SIG-M5 (cell line): ENCODE data around the gene PDZD2.

Experiments used
- DNase-seq: peaks from one replicate; lab custom pipeline; 2025; lab: John Stamatoyannopoulos, UW

The PDZD2 gene

DNA sequence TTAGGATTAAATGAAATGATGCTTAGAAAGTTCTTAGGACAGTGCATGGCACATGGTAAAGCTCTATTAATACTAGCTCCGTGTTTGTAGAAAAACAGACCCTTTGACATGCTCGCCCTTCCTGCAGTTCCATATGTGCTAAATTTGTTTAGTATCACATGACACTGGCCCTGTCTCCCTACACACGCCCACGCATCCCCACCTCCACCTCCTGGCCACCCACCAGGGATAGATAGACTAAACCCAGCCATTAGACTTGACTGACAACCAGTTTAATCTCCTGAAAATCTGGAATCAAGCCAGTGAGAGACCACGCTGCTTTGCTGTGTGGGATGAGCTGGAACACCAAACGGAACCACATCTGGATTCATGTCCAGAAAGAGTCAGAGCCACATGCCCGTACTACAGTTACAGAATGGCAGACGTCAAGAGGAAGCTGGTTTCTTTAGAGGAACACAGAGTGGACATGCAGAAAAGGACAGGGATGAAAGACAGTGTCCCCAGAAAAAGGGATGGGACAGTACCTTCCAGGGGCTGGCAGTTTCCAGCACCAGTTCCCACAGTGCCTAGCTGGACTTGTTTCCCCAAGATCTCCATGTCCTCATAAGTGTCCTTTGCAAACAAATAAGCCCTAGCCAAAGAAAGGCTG, 186.1 kb downstream of the PDZD2 start:
- DNase-seq, result no peak

DNA sequence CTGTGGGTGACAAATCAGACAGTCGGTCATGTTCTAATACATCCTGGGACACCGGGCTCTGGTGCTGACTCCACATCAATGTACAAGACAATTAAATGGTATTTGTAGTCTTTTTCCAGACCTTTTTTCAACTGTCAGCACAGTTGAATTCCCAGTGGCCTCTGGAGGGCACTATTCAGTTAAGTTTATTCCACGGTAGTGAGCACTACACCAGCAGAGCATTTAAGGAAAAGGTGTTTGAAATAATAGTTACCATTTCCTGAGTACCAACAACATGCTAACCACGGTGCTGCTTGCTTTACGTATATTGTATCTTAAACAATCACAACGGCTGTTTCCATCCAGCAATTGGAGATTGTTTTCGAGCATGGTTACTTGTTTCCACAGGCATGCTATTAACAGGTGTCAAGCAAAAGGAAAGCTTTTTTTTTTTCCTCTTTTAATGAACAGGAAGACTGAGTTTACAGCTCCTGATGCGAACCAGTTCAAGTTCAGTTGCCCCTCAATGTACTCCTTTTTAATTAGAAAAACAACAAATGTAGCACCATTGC, 186.7 kb downstream of the PDZD2 start:
- DNase-seq, result no peak

DNA sequence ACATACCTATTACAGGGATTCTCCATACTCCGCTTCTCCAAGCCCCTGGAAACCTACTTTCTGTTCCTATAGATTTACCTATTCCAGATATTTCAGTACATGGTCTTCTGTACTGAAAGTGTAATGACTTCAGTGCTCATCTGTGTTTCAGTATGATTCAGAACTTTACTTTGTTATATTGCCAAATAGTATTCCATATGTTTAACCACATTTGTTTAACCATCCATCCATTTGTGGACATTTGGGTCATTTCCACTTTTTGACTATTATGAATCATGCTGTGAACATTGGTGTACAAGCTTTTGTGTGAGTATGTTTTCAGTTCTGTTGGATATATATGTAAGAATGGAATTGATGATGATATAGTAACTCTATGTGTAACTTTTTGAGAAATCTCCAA, 188.9 kb downstream of the PDZD2 start:
- no peak for DNase-seq

DNA sequence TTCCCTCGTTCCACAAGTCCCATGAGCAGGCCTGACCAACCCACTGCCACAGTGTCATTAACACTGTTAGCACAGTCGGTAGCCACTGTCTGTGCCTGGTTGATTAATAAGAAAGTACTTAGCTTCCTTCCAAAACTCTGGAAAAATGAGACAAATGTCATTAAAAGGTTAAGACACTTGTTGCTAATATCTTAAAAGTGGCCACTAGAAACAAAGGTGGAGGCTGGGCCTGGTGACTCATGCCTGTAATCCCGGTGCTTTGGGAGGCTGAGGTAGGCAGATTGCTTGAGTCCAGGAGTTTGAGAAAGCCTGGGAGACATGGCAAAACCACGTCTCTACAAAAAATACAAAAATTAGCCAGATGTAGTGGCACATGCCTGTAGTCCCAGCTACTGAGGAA, 194.0 kb downstream of the PDZD2 start:
- no peak for DNase-seq

DNA sequence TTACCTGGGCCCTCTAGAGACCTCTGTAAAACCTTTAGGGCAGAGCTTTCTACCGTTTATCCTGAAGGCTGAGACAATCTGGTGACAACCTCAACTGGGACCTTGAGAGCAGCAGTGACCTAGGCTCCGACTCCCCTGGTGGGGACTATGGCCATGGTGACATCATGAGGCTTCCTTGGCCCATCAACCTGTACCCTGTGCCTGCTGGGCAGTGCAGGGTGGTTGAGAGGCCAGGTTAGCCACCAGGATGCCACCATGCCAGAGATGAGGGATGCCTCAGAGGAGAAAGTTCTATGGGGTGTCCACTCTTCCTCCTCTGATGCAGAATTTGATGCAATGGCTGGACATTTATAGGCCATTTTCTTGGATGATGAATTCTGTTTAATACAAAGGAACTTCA, 194.8 kb downstream of the PDZD2 start:
- DNase-seq, result no peak

DNA sequence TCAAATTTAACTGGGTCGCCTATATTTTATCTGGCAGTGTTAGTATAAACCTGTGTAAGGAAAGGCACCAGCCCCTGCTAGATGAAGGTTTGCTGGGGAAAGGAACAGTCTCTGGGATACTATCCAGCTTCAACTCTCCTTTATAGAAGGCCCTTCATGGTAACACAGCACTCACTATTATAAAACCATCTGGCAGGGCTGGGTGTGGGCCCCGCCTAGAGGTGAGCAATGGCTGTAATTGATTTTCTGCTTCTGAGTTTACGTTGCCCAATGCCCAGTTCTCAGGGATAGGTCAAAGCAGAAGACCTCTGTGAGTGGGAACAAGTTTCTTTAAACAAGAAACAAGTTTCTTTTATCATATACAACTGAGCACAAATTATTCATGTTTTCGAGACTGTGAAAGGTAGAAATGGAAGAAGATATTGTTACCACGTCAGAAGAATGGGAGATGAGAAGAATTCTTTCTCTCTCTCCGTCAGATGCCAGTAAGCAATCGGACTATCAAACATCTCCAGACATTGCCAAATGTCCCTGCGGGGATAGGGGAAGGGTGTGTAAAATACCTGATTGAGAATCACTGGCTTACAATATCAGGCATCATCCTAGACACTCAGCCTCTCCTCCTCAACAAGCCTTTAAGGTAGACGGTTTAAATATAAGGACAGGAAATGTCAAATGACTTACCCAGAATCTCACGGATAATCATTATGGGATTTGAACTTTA, 205.9 kb downstream of the PDZD2 start:
- DNase-seq, result no peak

DNA sequence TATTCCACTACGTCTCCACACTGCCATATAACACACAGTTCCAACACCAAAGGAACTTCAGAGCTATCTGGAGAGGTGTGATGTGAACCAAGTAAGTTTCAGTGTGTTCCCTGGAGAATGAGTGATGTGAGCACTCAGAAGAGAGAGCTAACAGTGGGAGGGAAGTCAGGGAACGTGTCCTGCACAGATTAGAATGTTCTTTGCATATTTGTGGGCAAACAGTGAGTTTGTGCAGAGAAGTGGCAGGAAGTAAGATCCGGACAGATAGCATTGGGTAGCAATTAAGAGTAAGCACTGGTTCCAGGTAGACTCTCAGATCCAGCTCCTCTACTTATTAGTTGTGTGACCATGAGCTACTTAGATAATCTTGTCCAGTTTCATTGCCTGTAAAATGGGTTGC, 206.4 kb downstream of the PDZD2 start:
- no peak for DNase-seq

DNA sequence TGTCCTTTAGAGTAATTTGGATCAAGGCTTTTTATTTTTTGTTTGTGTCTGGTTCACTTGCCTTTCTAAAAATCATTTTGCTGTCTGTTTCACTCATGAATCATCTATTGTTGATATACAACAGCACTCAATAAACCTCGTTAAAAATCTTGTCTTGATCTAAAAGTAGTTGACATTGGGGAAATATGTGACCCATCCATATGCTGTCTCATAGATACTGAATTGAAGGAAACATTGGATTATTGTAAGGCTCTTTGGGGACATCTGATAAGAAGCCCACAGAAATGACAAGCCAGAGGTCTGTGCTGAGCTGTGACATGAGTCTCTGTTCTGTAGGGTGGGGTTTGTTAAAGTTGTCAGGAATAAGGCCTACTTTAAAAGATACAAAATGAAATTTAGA, 208.0 kb downstream of the PDZD2 start:
- no peak for DNase-seq

DNA sequence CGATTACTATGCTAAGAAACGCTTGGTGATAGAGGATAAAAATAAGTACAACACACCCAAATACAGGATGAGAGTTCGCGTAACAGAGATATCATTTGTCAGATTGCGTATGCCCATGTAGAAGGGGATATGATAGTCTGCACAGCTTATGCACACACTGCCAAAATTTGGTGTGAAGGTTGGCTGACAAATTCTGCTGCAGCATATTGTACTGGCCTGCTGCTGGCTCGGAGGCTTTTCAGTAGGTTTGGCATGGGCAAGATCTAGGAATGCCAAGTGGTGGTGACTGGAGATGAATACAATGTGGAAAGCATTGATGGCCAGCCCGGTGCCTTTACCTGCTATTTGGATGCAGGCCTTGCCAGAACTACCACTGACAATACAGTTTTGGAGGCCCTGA, 208.4 kb downstream of the PDZD2 start:
- DNase-seq, result no peak

DNA sequence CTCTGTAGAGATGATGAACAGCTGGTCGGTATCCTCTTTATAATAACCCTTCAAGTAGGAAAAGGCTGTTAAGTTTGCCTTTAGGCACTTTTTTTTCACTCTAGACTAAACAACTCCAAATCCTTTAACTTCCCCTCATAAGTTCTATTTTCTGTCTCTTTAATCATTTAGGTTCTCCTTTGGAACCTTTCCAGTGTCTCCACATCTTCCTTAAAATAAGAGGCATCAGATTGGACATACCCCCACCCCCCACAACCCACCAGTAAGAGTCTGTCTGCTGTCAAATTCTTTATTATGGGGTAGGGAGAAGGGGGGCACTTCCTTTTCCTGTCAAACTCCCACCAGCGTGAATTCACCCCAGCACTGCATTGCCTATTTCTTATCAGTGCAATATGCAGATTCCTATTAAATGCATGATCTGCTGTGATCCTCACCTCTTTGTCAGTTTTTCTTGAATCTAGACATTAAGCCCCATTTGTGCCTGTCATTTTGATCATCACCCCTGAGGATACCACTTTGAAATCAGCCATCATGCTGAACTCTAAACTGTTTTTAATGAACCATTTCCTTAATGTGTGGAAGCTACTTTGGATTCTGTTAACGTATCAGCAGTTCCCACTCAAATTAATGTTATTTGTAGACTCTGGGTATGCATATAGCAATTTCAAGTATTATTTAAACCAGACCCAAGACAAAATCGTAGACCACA, 212.2 kb downstream of the PDZD2 start:
- DNase-seq, result no peak

DNA sequence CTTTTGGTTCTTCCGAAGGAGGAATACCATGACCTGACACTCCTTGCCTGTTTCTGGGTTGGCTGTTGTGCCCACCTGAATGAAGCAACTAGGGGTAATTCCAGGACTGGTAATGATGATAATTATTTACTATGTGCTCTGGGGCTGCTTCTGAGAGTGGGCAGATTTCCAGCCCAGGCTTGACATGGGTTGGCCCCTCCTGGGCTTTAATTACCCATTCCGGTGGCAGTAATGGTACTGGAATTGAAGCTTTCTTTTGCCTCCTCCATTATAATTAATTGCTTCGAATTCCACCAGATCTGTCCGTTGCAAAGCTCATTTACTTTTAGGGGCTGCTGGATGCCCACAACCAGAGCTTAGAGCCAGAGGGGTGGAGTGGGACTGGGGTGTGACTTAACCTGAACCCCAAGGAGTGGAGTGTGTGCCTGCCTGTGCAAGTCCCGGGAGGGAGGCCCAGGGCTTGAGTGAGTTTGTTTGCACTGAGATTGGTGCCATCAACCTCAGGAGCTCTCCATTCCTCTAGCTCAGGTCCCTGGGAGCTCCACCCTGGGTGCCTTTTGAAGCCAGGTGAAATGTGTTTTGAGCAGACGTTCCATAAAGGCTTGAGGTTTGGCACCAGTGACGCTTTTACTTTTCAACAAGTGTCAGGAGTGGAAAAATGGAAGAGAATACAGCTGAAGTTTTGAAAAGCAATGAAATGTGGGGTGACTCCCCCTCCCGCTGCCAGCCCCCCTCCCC, 214.6 kb downstream of the PDZD2 start:
- DNase-seq, result no peak

DNA sequence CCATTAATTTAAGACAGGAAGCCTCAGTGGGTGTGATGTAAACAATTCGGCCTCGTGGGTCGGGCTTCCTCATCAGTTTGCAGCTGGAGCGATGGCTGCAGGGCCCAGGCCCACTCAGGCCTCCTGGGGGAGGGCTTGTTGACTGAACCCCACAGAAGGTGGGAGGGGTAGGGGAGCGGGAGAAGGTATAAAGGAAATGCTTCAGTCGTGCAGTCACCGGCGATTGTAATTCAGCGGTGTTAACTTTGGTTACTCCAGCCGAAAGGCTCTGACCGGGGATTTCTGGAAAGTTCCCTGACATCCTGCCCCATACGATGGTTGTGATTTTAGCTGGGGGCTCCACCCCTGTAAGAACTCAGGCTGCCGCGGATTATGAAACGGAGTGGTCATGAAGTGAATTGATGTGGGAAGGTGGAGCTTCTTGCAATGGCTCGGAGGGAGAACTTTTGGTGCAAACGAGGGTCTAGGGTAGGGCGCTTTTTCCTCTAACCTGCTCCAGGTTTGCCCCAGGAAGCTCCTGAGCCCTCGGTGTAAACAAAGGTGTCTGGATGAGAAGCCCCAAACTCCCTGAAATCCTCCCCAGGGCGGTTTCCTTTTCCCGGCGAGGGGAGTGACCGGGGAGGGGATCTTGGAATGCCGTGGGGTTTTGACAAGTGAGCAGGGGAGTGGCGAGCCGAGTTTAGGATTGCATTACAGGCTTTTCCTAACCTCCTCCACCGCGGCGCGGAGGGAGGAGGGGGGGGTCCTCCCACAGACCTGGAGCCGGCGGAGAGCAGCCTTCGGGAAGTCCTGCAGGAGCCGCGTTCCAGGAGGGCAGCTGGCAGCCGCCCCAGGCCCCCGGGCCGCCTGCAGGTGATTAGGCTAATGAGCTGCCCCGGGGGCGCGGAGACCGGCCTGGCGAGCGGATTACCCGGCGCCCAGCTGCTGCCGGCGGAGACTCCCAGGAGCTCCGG, 215.5 kb downstream of the PDZD2 start:
- no peak for DNase-seq

DNA sequence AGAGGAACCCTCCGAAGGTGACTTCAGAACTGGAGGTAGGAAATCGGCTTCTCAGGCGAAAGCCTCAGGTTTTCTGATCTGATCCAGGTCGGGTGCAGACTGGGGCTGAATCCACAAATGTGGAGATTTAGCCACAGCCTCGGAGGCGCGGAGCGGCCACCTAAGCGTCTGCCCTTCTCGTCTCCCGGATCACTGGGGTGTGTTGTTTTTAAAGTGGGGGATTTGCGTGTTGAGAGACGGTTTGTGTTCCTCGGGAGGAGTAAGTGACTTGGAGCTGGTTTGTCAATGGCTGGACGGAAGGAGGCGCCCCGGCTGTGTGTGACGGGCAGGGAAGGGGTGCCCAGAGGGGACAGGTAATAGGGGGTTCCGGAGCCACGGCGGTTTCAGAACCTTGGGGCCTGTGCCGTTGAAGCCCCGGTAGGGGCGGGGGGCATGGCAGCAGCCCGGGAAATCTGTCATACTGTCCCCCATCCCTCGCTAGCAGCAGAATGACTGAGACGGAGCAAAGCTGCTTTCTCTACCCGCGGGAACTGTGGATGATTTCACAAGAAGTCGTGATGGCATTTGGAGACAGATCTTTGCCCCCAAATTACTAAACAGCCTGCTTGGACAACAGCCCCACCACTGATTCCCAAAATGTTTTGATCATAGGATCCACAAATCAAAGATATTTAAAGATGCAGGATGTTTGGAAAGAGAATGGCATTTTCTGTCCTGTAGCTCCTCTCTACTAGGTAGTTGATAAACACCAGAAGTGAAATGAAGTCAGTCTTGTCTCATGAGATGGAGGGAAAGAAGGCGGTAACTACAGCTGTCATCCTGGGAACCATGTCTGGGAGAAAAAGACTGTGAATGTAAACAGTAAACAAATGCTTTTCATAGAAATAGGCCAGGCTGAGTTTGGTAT, 216.5 kb downstream of the PDZD2 start:
- no peak for DNase-seq

DNA sequence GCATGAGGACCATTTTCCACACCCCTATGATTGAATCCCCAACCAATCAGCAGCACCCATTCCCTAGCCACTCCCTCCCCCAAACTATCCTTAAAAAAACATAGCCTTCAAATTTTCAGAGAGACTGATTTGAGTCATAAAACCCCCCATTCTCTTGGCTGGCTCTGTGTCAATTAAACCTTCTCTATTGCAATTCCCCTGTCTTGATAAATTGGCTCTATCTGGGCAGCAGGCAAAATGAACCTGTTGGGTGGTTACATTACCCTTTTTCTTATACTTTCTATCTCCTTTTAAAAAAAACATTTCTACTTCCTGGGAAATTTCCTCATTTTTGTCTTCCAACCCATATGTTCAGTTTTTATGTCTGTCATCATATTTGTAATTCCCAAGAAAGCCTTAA, 220.2 kb downstream of the PDZD2 start:
- DNase-seq, result no peak

DNA sequence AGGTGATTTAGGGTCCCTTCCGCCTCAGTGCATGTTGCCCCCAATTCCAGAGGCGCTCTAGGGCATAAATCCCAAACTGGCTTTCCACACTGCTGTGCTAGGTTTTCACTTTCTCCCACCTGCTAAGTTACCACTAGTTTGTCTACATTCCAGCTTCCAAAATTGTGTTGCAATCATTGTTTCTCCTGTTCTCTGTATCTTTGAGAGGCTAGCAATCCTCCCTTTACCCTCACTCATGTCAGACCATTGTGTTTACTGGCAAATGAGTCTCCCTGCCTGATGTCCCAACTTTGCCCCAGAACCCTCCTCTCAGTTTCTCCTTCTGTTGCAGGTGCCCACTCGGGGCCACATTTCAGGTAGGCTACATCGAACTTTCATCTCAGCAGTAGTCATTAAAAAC, 221.3 kb downstream of the PDZD2 start:
- no peak for DNase-seq

DNA sequence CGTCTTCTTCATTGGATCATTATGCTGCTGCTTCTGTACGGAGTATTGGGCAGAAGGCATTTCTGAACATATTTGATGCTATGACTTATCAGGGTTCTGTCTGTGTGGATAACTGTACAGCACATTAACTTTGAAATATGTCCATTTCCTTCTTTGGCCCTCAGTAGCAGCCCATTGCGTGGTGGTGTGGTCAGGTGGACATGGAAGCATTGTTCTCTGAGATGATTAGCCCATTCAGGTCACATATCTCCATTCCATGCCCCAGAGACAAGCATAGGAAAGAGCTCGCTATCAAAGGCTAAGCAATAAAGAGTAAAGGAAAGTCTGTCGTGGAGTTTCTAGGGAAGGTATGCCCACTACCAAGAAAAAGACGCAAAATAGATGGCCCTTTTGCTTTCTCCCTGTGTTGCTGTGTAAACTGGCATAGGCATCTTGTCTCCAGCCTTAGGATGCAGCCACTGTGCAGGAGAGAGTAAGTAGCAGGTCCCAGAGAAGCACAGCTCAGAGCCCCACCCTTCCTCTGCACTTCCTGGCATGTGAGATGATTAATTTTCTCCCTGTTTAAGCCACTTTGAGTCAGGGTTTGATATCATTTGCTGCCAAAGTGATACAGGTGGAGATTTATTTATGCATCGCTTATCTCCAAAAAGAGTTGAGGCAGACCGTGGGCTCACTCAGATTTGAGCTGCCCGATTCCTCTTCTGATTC, 221.9 kb downstream of the PDZD2 start:
- DNase-seq, result no peak

DNA sequence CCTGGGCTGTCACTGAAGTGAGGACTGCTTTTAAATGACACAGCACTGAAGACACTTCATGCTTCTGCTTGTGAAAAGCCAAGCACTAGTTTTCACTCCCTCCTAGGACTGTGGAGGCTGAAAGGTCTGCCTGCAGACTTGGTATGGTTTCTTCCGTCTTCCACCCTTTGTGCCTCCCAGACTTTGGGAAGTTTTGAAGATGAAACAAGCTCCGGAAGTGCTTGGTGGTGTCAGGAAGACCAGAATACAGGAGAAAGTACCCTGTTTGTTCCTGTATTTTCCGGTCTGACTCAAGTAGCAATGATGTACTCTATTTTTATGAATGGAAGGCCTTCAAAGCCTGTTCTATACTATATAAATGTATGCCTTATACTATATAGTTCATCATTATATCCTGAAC, 222.7 kb downstream of the PDZD2 start:
- no peak for DNase-seq

DNA sequence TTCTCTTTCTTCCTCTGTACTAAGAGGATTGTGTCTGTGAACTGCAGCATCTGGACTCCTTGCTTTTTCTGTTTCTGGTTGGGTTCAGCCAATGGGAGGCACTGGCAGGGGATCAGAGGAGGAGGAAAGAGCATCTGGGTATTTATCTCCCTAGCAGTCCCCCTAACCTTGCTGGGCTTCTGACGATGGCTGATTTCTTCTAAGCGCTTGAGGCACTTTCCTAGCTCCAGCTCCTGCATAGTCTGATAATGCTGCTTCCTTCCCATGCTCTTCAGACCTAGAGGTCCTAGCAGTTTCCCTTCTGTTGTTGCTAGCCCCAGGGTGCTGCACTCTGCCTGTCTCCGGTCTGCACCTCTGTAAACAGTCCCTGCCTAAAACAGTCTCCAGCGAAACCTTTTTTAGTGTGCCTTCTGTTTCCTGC, 225.1 kb downstream of the PDZD2 start:
- no peak for DNase-seq

DNA sequence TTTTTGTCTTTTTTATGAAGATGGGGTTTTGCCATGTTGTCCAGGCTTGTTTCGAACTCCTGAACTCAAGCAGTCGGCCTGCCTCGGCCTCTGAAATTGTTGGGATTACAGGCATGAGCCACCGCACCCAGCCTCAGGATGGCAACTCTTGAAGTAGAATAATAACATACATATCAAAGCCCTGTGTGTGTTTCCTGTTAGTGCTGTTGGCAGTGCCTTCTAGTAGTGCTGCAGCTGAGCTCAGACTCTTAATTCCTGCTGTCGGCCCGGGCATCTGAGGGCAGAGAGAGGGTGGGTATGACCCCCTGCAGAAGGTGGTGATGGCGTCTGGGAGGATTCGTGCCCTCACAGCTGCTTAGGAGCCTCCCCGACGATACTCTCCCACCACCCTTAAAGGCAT, 227.2 kb downstream of the PDZD2 start:
- DNase-seq, result no peak

DNA sequence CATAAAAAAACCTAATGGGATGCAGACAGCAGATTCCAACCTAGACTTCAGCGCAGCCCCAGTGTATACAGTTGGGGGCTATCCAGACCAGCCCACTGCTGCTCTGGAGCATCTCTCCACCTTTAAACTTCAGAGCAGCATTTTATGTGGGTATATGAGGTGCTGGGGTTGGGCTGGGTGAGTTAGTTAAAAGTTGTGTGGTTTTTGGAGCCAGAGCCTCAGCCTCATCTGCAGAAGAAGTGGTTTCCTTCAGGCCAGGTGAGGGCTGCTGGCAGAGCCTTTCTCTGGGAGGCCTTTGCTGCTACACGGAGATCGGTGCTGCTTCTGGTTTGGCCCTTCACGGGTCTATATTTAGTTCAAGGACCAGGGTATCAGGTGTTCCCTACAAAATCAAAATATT, 228.3 kb downstream of the PDZD2 start:
- no peak for DNase-seq
